ENCODE results near the gene LPAR3.
"Not testable (repeated sequence)": the region's sequence is repeated elsewhere in the genome, so short reads cannot be mapped to it uniquely, and the experiment has no call there.

The LPAR3 gene

GRCh38 chr1:84892705-84893618, at the start of gene LPAR3:
Gene LPAR3 (minus strand): TSS chr1:84893206. CDS start chr1:84866120, 27,086 bp downstream.
- DNase-seq, result peak; percentile 20

- DNase-seq, result no peak
Measured at GRCh38 chr1:84941843-84942242, 48.8 kb upstream of the LPAR3 start.

- no peak for DNase-seq
Measured at GRCh38 chr1:84940481-84940880, 47.5 kb upstream of the LPAR3 start.

- DNase-seq, result no peak
Measured at GRCh38 chr1:84939761-84940160, 46.8 kb upstream of the LPAR3 start.

- no peak for DNase-seq
Measured at GRCh38 chr1:84939151-84939550, 46.1 kb upstream of the LPAR3 start.

GRCh38 chr1:84936116-84936810, 43.3 kb upstream of the LPAR3 start:
- peak; percentile 59 for DNase-seq

GRCh38 chr1:84933011-84933611, 40.1 kb upstream of the LPAR3 start:
- no peak for DNase-seq

GRCh38 chr1:84930831-84931230, 37.8 kb upstream of the LPAR3 start:
- DNase-seq, result no peak

GRCh38 chr1:84930329-84930728, 37.3 kb upstream of the LPAR3 start:
- DNase-seq, result no peak

- DNase-seq, result no peak
Measured at GRCh38 chr1:84929581-84929980, 36.6 kb upstream of the LPAR3 start.

GRCh38 chr1:84928979-84929378, 36.0 kb upstream of the LPAR3 start:
- no peak for DNase-seq

- no peak for DNase-seq
Measured at GRCh38 chr1:84923317-84923716, 30.3 kb upstream of the LPAR3 start.

- no peak for DNase-seq
Measured at GRCh38 chr1:84920159-84920558, 27.2 kb upstream of the LPAR3 start.

GRCh38 chr1:84919461-84919970, 26.5 kb upstream of the LPAR3 start:
- no peak for DNase-seq

GRCh38 chr1:84918726-84919336, 25.8 kb upstream of the LPAR3 start:
- DNase-seq, result no peak

- no peak for DNase-seq
Measured at GRCh38 chr1:84916897-84917296, 23.9 kb upstream of the LPAR3 start.

GRCh38 chr1:84913555-84913892, 20.5 kb upstream of the LPAR3 start:
- DNase-seq, result no peak

GRCh38 chr1:84912726-84913554, 19.9 kb upstream of the LPAR3 start:
- DNase-seq, result no peak

- not testable (repeated sequence) for DNase-seq
Measured at GRCh38 chr1:84908746-84909464, 15.9 kb upstream of the LPAR3 start.

- DNase-seq, result no peak
Measured at GRCh38 chr1:84907095-84907827, 14.3 kb upstream of the LPAR3 start.

GRCh38 chr1:84902727-84903126, 9.7 kb upstream of the LPAR3 start:
- DNase-seq, result not testable (repeated sequence)

Data from activated CD4-positive, alpha-beta T cell treated with anti-CD3 and anti-CD28 coated beads, Interleukin-10, Interleukin-2, amounts not matched to agents 100 ng/mL and 50 ng/mL, durations not matched to agents 16 hours and 8 hours (primary cell).